K562 (cell line): ENCODE data around the gene RNF44. TPM values are rescaled to one million over a fixed set of nuclear protein-coding genes. Genes with fewer than 3 reads are reported as not detected.

Source experiments
- ARID3A ChIP-seq: IDR thresholded peaks from 2 replicates; pipeline ENCODE4 v1.6.1; 2012; ENCODE audit warnings: low read depth, low read length, improper control_type of control experiment, borderline replicate concordance
- CBX8 ChIP-seq: fragments of 200-600 bp; sonication (generic); IDR thresholded peaks from 2 replicates; pipeline ENCODE4 v1.6.1; 2012; ENCODE audit warnings: borderline replicate concordance, mixed run types, low read depth, mild to moderate bottlenecking, moderate library complexity, mixed read lengths, low read length, control low read depth, inconsistent platforms; ENCODE audit not compliant: poor library complexity, severe bottlenecking; ENCODE audit errors: extremely low read depth
- CEBPG ChIP-seq, 3 experiments: fragments of 200-800 bp in 1 of 3; sonication (Bioruptor generic) in 1 of 3; sonication (generic) in 1 of 3; formaldehyde crosslinking in 1 of 3; IDR thresholded peaks in 2 of 3; conservative IDR thresholded peaks in 1 of 3; 2 replicates each; pipeline versions ENCODE4 v1.6.1 to v1.8.0; 2016 to 2022; ENCODE audit warnings: missing compliant biosample characterization in 2 of 3, missing genetic modification characterization in 2 of 3, mild to moderate bottlenecking in 1 of 3, missing genetic modification reagents in 1 of 3
- CEBPZ ChIP-seq: fragments of 150-350 bp; IDR thresholded peaks from 2 replicates; pipeline ENCODE4 v1.6.1; 2014; ENCODE audit warnings: low read depth, mild to moderate bottlenecking, low read length, borderline replicate concordance
- FOXJ2 ChIP-seq: fragments of 200-800 bp; sonication (Bioruptor generic); IDR thresholded peaks from 2 replicates; pipeline ENCODE4 v1.6.1; 2016; ENCODE audit warnings: missing genetic modification characterization, missing compliant biosample characterization
- GTF2B ChIP-seq: IDR thresholded peaks from 2 replicates; pipeline ENCODE4 v1.6.1; 2011; ENCODE audit not compliant: insufficient read length; ENCODE audit errors: extremely low read depth
- GTF3C2 ChIP-seq: IDR thresholded peaks from 3 replicates; pipeline ENCODE4 v1.6.1; 2011; ENCODE audit warnings: borderline replicate concordance, mild to moderate bottlenecking, moderate library complexity; ENCODE audit not compliant: insufficient read length; ENCODE audit errors: extremely low read depth
- MAFF ChIP-seq: IDR thresholded peaks from 2 replicates; pipeline ENCODE4 v1.6.1; 2012; ENCODE audit warnings: low read length, improper control_type of control experiment
- PHB2 ChIP-seq: fragments of 450-650 bp; IDR thresholded peaks from 2 replicates; pipeline ENCODE4 v1.6.1; 2017; ENCODE audit warnings: low read depth
- RAD51 ChIP-seq: fragments of 450-650 bp; IDR thresholded peaks from 2 replicates; pipeline ENCODE4 v1.7.1; 2016; ENCODE audit warnings: low read depth, mild to moderate bottlenecking, borderline replicate concordance
- RFX1 ChIP-seq: fragments of 450-650 bp; IDR thresholded peaks from 2 replicates; pipeline ENCODE4 v1.6.1; 2016; ENCODE audit warnings: mild to moderate bottlenecking, moderate library complexity
- TAF9B ChIP-seq: fragments of 450-650 bp; IDR thresholded peaks from 2 replicates; pipeline ENCODE4 v1.6.1; 2018; ENCODE audit warnings: mild to moderate bottlenecking; ENCODE audit not compliant: partially characterized antibody
- polyA plus RNA-seq, 8 experiments: library from polyadenylated mRNA; depleted of rRNA in 4 of 8; stranded (reverse) in 5 of 8; unstranded in 3 of 8; fragments of >200 nt; fragmentation: Nextera tagmentation in 2 of 8; fragmentation: Illumina TruSeq in 1 of 8; extraction: Ambion mirVana in 2 of 8; extraction: Trizol in 1 of 8; gene quantifications; 2 replicates each; pipeline versions ENCODE4 v1.2.1 to v1.2.3, GENCODE V29; 2011 to 2014; ENCODE audit warnings: inconsistent platforms in 1 of 8, missing spikeins in 1 of 8
- total RNA-seq, 7 experiments: library from RNA; depleted of rRNA in 6 of 7; stranded (reverse); fragments of >200 nt in 6 of 7; fragmentation: Illumina TruSeq in 2 of 7; extraction: Trizol in 2 of 7; gene quantifications; 2 replicates each; pipeline versions ENCODE4 v1.2.1 to v1.2.3, GENCODE V29; 2011 to 2021; ENCODE audit warnings: low replicate concordance in 1 of 7
- TF ChIP-seq, protein P1 (sequence below): fragments of 450-650 bp; IDR thresholded peaks from 2 replicates; pipeline ENCODE4 v1.6.1; 2017; ENCODE audit warnings: mild to moderate bottlenecking, moderate library complexity
- TF ChIP-seq, protein P2 (sequence below): fragments of 250-450 bp; sonication (Bioruptor Pico); IDR thresholded peaks from 2 replicates; pipeline ENCODE4 v1.5.0; 2020; ENCODE audit warnings: mild to moderate bottlenecking

RNF44 gene
- total and polyA plus RNA-seq, 9 of the 15 experiments (the other 6 are each of a cell fraction or from before 2014, with no cell fraction given) = 1.6 to 82.6 (median 7.4) TPM

DNA sequence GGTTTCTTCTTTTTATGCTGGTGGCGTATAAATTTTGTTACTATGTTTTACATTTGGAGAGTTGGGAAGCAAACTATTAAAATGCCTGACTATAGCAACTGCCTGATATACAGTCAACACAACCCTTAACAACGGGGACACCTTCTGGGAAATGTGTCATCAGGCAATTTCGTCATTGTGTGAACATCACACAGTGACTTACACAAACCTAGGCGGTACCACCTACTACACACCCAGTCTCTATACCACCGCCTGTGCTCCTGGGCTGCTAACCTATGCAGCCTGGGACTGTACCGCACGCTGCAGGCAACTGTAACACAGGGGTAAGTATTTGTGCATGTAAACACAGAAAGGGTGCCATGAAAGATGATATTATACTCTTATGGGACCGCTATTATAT lies 10.6 kb upstream of the RNF44 start (continued):
- TF ChIP-seq CEBPZ (no peak), RFX1 (no peak), CBX8 (no peak), PHB2 (no peak), TAF9B (no peak), RAD51 (no peak), MAFF (no peak), CEBPG (CRISPR knock-in tag; IDR thresholded peaks at IDR 0.05) (no peak), CEBPG (tag; conservative IDR thresholded peaks at IDR 0.05 in 1 of 2, IDR thresholded peaks at IDR 0.05 in 1 of 2) (0 out of 4 replicates have a peak, but pooled peaks of 1 of the 2 experiments have one; percentile 16), FOXJ2 (peak; percentile 44; the same call in 1 of the 2 replicates), GTF2B (no peak), GTF3C2 (no peak), ARID3A (no peak)
- TF ChIP-seq, protein P1, sequence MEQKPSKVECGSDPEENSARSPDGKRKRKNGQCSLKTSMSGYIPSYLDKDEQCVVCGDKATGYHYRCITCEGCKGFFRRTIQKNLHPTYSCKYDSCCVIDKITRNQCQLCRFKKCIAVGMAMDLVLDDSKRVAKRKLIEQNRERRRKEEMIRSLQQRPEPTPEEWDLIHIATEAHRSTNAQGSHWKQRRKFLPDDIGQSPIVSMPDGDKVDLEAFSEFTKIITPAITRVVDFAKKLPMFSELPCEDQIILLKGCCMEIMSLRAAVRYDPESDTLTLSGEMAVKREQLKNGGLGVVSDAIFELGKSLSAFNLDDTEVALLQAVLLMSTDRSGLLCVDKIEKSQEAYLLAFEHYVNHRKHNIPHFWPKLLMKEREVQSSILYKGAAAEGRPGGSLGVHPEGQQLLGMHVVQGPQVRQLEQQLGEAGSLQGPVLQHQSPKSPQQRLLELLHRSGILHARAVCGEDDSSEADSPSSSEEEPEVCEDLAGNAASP = no peak
- TF ChIP-seq, protein P2, sequence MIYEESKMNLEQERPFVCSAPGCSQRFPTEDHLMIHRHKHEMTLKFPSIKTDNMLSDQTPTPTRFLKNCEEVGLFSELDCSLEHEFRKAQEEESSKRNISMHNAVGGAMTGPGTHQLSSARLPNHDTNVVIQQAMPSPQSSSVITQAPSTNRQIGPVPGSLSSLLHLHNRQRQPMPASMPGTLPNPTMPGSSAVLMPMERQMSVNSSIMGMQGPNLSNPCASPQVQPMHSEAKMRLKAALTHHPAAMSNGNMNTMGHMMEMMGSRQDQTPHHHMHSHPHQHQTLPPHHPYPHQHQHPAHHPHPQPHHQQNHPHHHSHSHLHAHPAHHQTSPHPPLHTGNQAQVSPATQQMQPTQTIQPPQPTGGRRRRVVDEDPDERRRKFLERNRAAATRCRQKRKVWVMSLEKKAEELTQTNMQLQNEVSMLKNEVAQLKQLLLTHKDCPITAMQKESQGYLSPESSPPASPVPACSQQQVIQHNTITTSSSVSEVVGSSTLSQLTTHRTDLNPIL (CRISPR knock-in tag) = no peak
